NOMO-1 treated with dmso at 0.1 percent for 144 hours (cell line): Measurements from ENCODE around the gene PEX10.
"Not testable (repeated sequence)": the region's sequence is repeated elsewhere in the genome, so short reads cannot be mapped to it uniquely, and the experiment has no call there.

Experiments used
- DNase-seq: peaks from one replicate; lab custom pipeline; 2025; ENCODE audit not compliant: unreplicated experiment; lab: John Stamatoyannopoulos, UW

PEX10 gene

DNA sequence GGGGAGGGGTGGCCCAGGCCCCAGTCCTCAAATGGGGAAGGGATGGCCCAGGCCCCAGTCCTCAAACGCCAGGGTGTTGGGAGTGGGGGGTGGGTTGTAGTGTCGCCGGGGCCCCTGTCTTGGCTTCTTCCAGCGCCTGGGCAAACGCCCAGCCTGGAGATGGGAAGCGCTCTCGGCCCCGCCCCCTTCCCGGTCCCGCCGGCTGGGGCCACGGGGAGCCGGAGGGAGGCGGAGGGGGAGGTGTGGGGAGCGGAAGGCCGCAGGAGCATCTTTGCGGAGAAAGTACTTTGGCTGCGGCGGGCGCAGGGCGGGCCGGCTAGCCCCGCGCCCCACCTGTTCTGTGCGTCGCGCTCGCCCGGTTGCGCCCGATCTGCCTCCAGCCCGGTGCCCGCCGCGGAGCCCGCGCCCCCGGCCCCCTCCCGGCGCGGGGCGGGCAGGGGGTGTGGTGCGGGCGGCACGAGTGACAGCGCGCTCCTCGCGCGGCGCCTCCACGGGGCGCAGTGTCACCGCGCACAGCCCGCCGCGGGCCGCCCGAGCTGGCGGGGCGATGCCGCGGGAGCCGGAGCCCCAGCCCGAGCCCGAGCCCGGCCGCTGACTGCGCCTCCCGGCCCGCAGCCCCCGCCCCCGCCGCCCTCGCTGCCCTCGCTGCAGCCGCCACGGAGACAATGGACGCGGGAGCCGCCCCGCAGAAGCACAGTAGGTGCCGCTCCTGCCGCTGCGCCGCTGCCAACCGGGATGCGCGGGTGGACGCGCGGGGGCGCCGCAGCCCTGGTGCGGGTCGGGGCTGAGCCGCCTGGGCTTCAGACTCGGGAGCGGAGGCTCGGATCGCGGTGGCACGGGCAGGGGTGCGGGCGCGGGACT is 31.1 kb upstream of the PEX10 start:
- DNase-seq, result no peak

- no peak for DNase-seq
These were observed 30.3 kb upstream of the PEX10 start for GRCh38 chr1:2442661-2443060.

DNA sequence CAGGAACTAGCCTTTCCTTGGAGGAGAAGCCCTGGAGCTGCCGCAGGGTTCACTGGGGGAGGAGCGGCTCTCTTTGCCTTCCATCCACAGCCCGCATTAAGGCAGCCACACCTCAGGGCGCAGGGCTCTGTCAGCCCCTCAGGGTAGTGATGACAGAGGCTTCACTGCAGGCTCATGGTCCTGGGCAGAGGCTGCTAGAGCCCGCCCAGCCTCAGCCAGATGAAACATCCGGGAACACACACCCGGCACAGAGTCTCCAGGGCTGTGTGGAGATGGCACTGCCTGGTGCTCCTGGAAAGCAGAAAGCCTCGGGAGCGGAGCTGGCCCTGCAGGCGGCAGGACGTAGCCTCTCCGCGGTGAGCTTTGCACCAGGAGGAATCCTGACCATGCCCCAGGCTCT is 29.4 kb upstream of the PEX10 start:
- no peak for DNase-seq

- DNase-seq, result not testable (repeated sequence)
These were observed 28.0 kb upstream of the PEX10 start for GRCh38 chr1:2440346-2440745.

GRCh38 chr1:2439369-2439768 is 27.0 kb upstream of the PEX10 start:
- no peak for DNase-seq

- no peak for DNase-seq
These were observed 26.3 kb upstream of the PEX10 start for GRCh38 chr1:2438641-2439040.

- DNase-seq, result no peak
These were observed 25.7 kb upstream of the PEX10 start for GRCh38 chr1:2438038-2438437.

GRCh38 chr1:2437617-2438016 is 25.3 kb upstream of the PEX10 start:
- no peak for DNase-seq

DNA sequence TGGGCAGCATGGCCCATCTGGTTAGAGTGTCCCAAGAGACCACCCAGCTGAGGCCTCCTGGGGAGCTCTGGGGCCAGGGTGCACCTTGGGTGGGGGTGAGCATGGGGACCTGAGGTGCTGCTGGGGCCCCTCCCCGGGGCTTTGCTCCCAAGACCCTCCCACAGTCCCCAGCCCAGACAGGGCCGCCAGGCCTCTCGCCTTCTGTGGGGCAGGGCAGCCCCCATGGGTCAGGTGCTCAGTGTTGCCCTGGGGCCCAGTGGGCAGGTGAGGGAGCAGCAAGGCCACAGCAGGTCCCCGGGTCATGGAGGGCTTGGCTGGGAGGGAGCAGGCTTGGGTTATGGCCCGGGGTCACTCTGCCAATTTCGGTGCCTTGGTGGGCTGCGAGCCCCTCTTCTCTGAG is 24.5 kb upstream of the PEX10 start:
- DNase-seq, result no peak

- DNase-seq, result no peak
These were observed 23.5 kb upstream of the PEX10 start for GRCh38 chr1:2435746-2436355.

GRCh38 chr1:2435091-2435490 is 22.7 kb upstream of the PEX10 start:
- DNase-seq, result no peak

DNA sequence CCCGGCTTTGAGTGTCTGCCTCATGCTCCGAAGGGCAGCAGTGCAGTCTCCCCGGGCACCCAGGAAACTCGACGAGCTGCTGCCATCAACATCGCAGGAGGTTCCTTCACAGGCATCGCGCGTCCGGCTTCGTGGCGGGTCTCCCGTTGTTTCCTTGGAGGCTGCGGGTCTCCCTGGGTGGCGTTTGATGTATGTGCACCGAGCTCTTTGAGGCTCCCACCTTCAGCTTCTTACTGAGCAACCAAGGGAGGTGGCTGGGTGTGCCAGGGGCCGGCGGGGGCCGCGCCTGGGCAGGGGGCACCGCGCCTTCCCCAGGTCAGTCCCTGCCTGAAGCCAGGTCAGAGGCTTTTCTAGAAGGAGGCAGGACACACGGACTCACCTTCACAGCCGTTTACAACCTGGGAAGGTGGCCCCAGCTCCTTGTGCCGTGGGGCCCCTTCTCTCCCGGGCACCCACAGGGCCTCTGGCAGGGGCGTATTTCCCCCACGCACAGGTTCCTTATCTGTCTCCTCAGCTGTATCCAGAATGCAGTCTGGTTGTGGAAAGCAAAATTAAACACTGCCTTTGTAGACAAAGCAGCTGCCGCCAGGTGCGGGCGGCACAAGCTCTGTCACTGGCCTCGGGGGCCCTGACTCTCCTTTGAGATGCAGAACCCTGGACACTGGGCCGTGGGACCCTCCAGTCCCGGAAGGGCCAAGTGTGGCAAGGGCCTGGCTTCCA is 21.7 kb upstream of the PEX10 start:
- no peak for DNase-seq

DNA sequence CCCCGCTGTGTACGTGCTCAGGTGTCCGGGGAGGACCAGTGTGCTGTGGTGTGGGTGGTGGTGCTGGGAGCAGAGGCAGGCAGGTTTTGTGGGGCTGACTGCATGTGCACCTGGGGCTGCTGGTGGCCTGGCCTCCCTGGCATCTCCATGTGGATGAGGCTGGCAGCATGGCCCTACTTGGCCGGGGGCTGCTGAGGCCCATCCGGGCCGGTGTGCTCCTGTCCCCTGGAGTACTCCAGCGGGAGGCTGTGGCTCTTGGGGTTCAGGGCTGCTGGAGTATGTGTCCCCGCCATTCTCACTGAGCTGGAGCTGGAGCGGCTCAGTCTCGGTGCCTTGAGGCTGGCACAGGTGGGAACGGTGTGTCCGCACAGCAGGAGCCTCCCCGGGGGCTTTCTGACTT is 20.8 kb upstream of the PEX10 start:
- no peak for DNase-seq

DNA sequence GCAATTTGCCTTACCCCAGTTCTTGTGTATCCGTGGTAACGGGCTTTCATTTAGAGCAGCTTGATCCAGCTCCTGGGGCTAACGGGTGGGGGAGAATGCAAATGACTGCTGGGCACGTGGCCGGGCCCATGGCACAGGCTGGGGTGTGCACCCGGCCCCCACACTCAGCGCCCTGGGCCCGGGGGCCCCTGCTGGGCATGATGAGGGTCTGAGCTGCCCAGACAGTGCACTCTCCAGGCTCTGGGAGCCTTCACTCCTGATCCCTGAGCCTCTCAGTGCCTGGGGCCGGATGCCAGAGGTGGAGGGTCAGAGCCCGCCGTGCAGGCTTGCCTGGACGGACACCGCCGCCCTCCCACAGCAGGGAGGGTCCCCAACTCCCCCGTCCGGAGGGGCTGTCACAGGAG is 20.1 kb upstream of the PEX10 start:
- DNase-seq, result no peak

DNA sequence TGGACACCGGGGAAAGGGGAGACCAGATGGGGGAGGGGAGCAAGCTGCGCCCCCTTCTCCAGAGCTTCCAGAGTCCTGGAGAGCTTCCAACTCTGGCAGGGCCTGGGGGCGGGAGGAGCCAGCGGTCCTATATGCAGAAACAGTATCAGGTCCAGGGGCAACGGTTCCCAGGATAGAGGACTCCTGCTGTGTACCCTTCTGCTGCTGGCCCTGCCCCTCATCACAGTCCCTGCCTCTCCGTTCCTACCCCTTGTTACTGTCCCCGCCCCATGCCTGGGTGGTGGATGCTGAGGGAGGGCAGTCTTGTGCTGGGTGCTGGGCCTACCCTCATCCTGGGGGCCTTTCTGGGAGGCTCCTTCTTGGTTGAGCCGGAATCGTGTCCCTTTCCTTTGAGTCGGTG is 19.2 kb upstream of the PEX10 start:
- no peak for DNase-seq

- DNase-seq, result no peak
These were observed 18.7 kb upstream of the PEX10 start for GRCh38 chr1:2431103-2431502.

GRCh38 chr1:2430592-2430973 is 18.2 kb upstream of the PEX10 start:
- DNase-seq, result no peak

- no peak for DNase-seq
These were observed 17.6 kb upstream of the PEX10 start for GRCh38 chr1:2429780-2430591.

GRCh38 chr1:2428490-2428889 is 16.1 kb upstream of the PEX10 start:
- DNase-seq, result no peak

- no peak for DNase-seq
These were observed 15.6 kb upstream of the PEX10 start for GRCh38 chr1:2427976-2428375.

- DNase-seq, result no peak
These were observed 14.7 kb upstream of the PEX10 start for GRCh38 chr1:2427051-2427450.
